Measurements from ENCODE around the gene SATB2. TPM values are rescaled to one million over a fixed set of nuclear protein-coding genes. Genes with fewer than 3 reads are reported as not detected.

Gene SATB2
- total RNA-seq, 1 donor from 2014 or later: 9.9 TPM

GRCh38 chr2:199465988-199466691 lies 8.4 kb upstream of the SATB2 start:
- no peak for DNase-seq (ENCODE audit: low read depth)

GRCh38 chr2:199465390-199465789 lies 7.7 kb upstream of the SATB2 start:
- no peak for DNase-seq (ENCODE audit: low read depth)

DNA sequence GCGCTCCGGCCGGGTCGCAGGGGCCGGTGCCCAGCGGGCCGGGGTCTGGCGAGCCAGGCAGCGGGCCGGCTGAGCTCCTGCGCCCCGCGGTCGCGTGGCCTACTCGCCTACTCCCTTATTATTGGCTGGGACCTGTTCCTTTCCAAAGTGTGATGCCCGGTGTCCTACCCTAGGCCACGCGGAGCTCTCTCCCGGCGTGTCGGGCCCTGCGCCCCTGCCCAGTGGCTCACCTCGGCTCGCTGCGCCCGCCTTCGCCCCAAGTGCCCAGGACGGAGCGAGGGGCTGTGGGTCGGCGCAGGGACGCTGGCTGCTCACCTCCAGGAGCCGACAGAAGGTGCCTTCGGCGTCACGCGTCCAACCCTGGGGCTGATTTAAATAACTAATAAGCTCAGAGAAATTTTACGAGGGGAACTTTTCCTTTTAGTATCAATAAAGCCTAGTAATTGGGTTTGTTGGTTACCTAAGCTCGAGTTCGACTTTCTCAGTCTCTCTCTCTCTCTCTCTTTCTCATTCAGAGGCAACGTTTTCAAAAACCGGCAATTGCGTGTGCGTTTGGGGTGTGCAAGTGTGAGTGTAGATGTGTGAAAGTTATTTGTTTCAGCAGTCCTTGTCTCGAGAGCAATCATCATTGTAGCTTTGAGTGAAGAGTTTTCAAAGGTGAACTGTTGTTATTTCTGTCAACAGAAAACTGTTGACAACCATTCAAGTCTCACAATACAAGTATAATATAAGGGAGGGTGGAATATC lies 7.0 kb upstream of the SATB2 start:
- DNase-seq (ENCODE audit: low read depth): no peak

DNA sequence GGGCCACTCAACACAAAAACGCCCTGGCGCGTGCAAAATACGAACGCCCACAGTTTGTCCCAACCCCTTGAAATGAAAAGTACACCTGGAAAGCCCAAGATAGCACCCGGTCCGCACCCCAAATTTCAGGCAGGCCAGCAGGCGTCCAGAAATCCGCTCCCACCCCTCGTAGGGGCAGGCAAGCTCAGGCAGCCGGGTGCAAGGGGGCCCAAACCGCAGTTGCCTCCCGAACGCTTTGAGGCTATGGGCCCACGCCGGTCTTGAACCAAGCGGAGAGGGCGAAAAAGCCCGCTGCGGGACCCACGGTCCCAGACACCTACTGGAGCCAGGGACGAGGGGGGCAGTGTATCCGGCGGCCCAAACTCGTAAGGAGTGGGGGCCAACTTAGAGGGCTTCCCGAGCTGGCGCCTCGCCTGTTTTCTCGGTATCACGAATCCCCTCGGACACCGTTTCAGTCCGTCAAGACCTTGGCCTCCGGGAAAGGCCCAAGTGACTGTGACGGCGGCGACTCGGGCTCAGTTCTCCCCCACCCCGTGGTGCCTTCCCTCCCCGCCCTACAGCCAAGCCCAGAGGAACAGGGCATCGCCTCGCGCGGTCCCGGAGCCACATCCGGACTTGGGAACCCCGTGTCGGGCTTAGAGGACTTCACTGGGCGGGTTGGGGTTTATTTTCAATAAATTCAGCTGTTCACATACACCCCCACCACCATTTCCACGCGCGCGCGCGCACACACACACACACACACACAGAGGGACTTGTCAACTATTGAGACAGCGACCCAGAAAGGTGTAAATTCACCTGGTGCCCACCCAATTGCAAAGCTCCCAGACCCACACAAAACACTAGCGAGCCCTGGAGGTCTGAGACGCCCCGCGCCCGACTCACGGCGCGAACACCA lies 6.2 kb upstream of the SATB2 start:
- no peak for DNase-seq (ENCODE audit: low read depth)

GRCh38 chr2:199462956-199463692 lies 5.4 kb upstream of the SATB2 start:
- DNase-seq (ENCODE audit: low read depth): peak; percentile 86

GRCh38 chr2:199462347-199462955 lies 4.7 kb upstream of the SATB2 start:
- DNase-seq (ENCODE audit: low read depth): no peak

- no peak for DNase-seq (ENCODE audit: low read depth)
Observed at GRCh38 chr2:199461711-199462346, 4.1 kb upstream of the SATB2 start.

DNA sequence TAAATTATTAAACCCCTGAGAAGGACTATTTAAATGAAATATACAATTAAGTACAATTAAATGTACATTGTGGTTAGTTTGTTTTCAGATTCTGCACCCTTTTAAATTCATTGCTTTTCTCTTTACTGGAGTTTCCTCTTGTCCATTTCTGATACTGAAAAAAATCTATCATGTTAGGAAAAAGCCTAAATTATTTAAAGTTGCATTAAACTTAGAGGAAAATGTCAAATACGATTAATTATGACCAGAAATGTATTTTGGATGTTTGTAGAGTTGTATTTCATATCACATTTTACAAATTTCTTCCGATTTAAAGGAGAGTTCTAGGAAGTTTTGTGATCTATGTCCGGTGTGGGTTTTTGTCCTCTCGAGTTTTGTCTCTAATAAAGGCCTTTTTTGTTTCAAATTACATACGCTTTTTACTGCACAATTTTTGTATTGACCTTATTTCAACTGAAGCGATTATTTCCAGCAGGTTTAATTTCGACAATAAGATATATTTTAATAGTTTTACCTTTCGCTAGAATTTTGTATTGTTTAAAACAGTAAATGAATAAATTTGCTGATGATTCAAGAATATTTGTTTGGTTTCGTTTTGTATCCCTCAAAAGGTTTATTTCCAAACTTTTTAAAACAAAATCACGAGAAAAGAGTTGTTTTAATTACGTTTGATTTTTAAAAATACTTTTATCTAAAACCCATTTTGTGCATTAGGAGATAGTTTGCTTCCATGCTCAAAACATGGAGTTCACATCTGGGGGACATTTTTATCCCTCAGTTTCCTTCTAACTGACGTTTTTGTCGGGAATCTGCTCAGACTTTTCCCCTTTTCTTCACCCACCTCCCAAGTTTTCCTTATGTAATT lies 3.3 kb upstream of the SATB2 start:
- peak; percentile 25 for DNase-seq (ENCODE audit: low read depth)

- peak; percentile 37 for DNase-seq (ENCODE audit: low read depth)
Observed at GRCh38 chr2:199460101-199460671, 2.4 kb upstream of the SATB2 start.

GRCh38 chr2:199459286-199460100 lies 1.8 kb upstream of the SATB2 start:
- peak; percentile 97 for DNase-seq (ENCODE audit: low read depth)

DNA sequence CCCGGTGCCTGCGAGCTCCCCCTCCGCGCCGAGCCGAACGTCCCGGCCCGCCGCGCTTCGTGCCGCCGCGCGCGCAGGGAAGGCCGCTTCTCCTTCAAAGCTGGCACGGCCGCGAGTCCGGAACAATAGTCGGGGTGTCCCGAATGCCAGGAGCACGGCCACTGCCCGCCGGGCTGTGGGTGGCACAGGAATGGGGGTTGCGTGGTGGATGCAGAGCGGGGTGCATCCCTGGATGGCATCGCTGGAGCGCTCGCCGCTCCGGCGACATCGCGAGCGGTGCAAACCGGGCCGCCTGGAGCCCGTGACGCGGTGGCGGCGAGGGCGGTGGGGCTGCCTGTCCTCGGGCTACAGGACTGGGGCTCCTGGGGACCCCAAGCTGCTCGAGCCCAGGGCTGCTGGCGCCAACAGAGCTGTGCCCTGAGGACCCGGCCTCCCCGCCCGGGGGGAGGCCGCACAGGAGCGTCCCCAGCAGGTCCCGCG lies 1.1 kb upstream of the SATB2 start:
- DNase-seq (ENCODE audit: low read depth): no peak

GRCh38 chr2:199458009-199458805 lies 468 bp upstream of the SATB2 start:
- DNase-seq (ENCODE audit: low read depth): peak; percentile 70

DNA sequence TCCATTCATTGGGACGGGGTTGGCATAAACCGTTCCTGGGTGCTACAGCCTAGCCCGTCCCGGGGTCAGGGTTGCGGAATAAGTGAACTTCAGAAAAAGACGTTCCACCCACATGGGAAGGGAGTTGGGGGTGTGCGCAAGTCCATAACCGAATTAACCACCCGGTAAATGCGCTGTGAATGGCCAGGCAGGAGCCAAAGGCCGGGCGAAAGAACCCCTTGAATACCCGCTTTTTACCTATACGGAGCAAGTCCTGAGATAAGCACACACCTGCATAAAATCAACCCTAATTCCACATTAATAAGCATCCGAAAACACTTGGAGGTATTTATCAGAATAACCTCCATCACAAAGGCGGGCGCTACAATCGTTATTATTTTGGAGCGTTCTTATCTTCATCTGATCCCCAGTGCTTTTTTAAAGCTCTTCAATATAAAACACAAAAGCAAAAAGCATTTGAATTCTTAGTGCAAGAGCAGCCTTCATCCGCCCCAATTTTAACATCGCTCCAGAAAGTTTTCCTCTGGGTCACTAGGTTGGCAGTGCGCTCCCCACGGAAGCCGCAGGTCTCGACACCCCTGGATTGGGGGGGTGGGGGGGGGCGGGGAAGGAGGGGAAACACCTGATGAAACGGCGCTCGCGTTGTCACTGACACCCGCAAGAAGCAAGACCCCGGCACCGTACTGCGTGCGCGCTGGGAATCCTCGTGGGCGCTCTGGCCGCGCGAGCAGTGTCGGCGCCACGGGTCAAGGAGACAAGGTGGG lies 1.2 kb downstream of the SATB2 start:
- peak; percentile 6 for DNase-seq (ENCODE audit: low read depth)

- DNase-seq (ENCODE audit: low read depth): peak; percentile 45
Observed at GRCh38 chr2:199455545-199456382, 2.0 kb downstream of the SATB2 start.

GRCh38 chr2:199455210-199455544 lies 2.6 kb downstream of the SATB2 start:
- no peak for DNase-seq (ENCODE audit: low read depth)

All from myocyte (in vitro differentiated cells).